Mucosa of rectum (tissue), 2 donors: ENCODE measurements around the gene DSG1.

Experiments used
- H3K27ac ChIP-seq, 2 donors: one replicate each; pipeline ENCODE4 v1.7.0; 2013; ENCODE audit warnings: inconsistent platforms in 2 of 2, low read depth in 2 of 2, low read length in 2 of 2
- H3K27me3 ChIP-seq, 2 donors: one replicate each; pipeline ENCODE4 v1.7.0; 2013; ENCODE audit warnings: low read length in 2 of 2; ENCODE audit not compliant: control insufficient read depth in 2 of 2, insufficient read depth in 2 of 2
- H3K36me3 ChIP-seq, 2 donors: one replicate each; pipeline ENCODE4 v1.7.0; 2013; ENCODE audit warnings: low read length in 2 of 2; ENCODE audit not compliant: control insufficient read depth in 2 of 2, insufficient read depth in 2 of 2
- H3K4me1 ChIP-seq, 2 donors: one replicate each; pipeline ENCODE4 v1.7.0; 2013; ENCODE audit warnings: low read length in 2 of 2, mild to moderate bottlenecking in 1 of 2; ENCODE audit not compliant: control insufficient read depth in 2 of 2, insufficient read depth in 2 of 2
- H3K4me3 ChIP-seq, 2 donors: one replicate each; pipeline ENCODE4 v1.7.0; 2013; ENCODE audit warnings: low read length in 2 of 2
- H3K9ac ChIP-seq, 2 donors: one replicate each; pipeline ENCODE4 v1.7.0; 2013; ENCODE audit warnings: low read length in 2 of 2, low read depth in 1 of 2, mild to moderate bottlenecking in 1 of 2
- H3K9me3 ChIP-seq, 2 donors: one replicate each; pipeline ENCODE4 v1.7.0; 2013; ENCODE audit warnings: low read length in 2 of 2; ENCODE audit not compliant: control insufficient read depth in 2 of 2
- donor health status: healthy.
- donor health status: Normal muscosa, but diverticular disease.

DSG1 gene

DNA sequence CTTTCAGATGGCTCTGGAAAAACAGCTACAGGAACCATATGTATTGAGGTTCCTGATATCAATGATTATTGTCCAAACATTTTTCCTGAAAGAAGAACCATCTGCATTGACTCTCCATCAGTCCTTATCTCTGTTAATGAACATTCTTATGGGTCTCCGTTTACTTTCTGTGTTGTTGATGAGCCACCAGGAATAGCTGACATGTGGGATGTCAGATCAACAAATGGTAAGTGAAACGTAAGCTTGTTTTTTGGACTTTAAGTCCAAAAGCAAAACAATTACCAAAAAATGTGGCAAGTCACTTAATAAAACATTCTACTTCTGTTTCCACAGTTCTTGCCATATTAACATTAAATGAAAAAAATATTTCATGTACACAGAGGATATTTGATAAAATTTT lies 85.4 kb downstream of the DSG1 start:
- Histone ChIP-seq H3K4me1 (peaks cover 9 to 34% of the 10 kb centered on the region in 2 donors), H3K27ac (no peak overlapping the region), H3K27me3 (no peaks in the 10 kb centered on the region), H3K4me3 (no peak overlapping the region), H3K36me3 (no peaks in the 10 kb centered on the region), H3K9ac (no peak overlapping the region), H3K9me3 (no peaks in the 10 kb centered on the region)
